ENCODE results near the gene NACAD.

NACAD gene

DNA sequence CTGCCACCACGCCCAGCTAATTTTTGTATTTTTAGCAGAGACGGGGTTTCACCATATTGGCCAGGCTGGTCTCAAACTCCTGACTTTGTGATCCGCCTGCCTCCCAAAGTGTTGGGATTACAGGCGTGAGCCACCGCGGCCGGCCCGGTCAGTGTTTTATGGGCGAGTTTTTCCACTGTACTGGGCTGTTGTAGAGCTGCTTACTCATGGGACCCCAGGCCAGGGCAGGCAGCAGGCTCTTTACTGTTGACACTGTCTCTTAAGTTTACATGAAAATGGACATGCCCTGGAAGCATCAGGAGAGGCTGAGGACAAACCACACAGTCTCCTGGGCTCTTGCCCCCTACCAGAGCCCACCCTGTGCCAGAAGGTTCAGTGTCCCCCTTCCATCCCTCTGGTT, 11.2 kb downstream of the NACAD start:
- no peak overlapping the region for H3K27ac ChIP-seq (ENCODE audit: low read length)
- no peak for ATAC-seq (ENCODE audit: insufficient read depth, low read depth)
- peaks cover 47% of the 10 kb centered on the region for H3K36me3 ChIP-seq (ENCODE audit: insufficient read depth, low read length)
- H3K9ac ChIP-seq (ENCODE audit: low read depth, low read length) = no peak overlapping the region
- no peaks in the 10 kb centered on the region for H3K79me2 ChIP-seq (ENCODE audit: insufficient read depth, low read length)
- TF ChIP-seq, protein P1, sequence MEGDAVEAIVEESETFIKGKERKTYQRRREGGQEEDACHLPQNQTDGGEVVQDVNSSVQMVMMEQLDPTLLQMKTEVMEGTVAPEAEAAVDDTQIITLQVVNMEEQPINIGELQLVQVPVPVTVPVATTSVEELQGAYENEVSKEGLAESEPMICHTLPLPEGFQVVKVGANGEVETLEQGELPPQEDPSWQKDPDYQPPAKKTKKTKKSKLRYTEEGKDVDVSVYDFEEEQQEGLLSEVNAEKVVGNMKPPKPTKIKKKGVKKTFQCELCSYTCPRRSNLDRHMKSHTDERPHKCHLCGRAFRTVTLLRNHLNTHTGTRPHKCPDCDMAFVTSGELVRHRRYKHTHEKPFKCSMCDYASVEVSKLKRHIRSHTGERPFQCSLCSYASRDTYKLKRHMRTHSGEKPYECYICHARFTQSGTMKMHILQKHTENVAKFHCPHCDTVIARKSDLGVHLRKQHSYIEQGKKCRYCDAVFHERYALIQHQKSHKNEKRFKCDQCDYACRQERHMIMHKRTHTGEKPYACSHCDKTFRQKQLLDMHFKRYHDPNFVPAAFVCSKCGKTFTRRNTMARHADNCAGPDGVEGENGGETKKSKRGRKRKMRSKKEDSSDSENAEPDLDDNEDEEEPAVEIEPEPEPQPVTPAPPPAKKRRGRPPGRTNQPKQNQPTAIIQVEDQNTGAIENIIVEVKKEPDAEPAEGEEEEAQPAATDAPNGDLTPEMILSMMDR (IDR thresholded peaks at IDR 0.05; ENCODE audit: borderline replicate concordance, extremely low read depth, low read length, poor library complexity, severe bottlenecking) = no peak
- no peak for TF ChIP-seq EZH2 (IDR thresholded peaks at IDR 0.05; ENCODE audit: borderline replicate concordance, low read depth, low read length, severe bottlenecking)
- H3K9me3 ChIP-seq (ENCODE audit: insufficient read depth, low read length, severe bottlenecking) = no peaks in the 10 kb centered on the region
- H3K4me1 ChIP-seq (ENCODE audit: insufficient read depth, low read length) = no peaks in the 10 kb centered on the region
- peaks cover 50% of the 10 kb centered on the region for H4K20me1 ChIP-seq (ENCODE audit: insufficient read depth, low read length)
- DNase-seq = no peak
- no peak overlapping the region for H3K4me2 ChIP-seq (ENCODE audit: insufficient read depth, low read length)
- no peak overlapping the region for H2AFZ ChIP-seq (ENCODE audit: low read depth, low read length)
- H3K27me3 ChIP-seq (ENCODE audit: insufficient read depth, low read length, poor library complexity) = no peaks in the 10 kb centered on the region
- no peak overlapping the region for H3K4me3 ChIP-seq (ENCODE audit: low read depth in 1 of 2, low read length in 2 of 2)

DNA sequence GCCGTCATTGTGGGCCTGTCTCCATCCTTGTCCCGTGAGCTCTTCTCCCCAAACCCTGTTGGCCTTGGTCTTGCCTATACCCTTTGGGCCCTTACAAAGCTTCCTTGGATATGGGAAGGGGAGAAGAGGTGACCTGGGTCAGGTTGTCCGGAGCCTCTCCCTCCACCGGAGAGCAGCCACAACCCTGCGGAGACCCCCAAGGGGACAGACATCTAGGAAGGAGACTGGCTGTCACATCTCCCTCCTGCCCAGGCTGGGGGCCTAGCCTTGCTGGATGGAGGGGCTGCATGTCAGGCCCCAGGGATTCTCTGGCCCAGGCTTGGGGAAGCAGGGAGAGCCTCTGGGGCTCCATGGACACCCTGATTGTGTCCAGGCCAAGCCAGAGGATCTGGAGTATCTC, 11.8 kb downstream of the NACAD start:
- Histone ChIP-seq H3K4me1 (ENCODE audit: insufficient read depth, low read length) (no peaks in the 10 kb centered on the region), H3K36me3 (ENCODE audit: insufficient read depth, low read length) (peaks cover 53% of the 10 kb centered on the region), H3K9me3 (ENCODE audit: insufficient read depth, low read length, severe bottlenecking) (no peaks in the 10 kb centered on the region), H3K79me2 (ENCODE audit: insufficient read depth, low read length) (peaks cover 2% of the 10 kb centered on the region; the same call in 1 of the 2 replicates), H4K20me1 (ENCODE audit: insufficient read depth, low read length) (peaks cover 56% of the 10 kb centered on the region), H3K27me3 (ENCODE audit: insufficient read depth, low read length, poor library complexity) (no peaks in the 10 kb centered on the region), H3K4me2 (ENCODE audit: insufficient read depth, low read length) (no peak overlapping the region), H2AFZ (ENCODE audit: low read depth, low read length) (no peak overlapping the region), H3K27ac (ENCODE audit: low read length) (no peak overlapping the region), H3K4me3 (ENCODE audit: low read depth in 1 of 2, low read length in 2 of 2) (no peak overlapping the region), H3K9ac (ENCODE audit: low read depth, low read length) (no peak overlapping the region)
- DNase-seq = no peak
- TF ChIP-seq, protein P1 (IDR thresholded peaks at IDR 0.05; ENCODE audit: borderline replicate concordance, extremely low read depth, low read length, poor library complexity, severe bottlenecking) = no peak
- no peak for TF ChIP-seq EZH2 (IDR thresholded peaks at IDR 0.05; ENCODE audit: borderline replicate concordance, low read depth, low read length, severe bottlenecking)
- ATAC-seq (ENCODE audit: insufficient read depth, low read depth) = no peak

DNA sequence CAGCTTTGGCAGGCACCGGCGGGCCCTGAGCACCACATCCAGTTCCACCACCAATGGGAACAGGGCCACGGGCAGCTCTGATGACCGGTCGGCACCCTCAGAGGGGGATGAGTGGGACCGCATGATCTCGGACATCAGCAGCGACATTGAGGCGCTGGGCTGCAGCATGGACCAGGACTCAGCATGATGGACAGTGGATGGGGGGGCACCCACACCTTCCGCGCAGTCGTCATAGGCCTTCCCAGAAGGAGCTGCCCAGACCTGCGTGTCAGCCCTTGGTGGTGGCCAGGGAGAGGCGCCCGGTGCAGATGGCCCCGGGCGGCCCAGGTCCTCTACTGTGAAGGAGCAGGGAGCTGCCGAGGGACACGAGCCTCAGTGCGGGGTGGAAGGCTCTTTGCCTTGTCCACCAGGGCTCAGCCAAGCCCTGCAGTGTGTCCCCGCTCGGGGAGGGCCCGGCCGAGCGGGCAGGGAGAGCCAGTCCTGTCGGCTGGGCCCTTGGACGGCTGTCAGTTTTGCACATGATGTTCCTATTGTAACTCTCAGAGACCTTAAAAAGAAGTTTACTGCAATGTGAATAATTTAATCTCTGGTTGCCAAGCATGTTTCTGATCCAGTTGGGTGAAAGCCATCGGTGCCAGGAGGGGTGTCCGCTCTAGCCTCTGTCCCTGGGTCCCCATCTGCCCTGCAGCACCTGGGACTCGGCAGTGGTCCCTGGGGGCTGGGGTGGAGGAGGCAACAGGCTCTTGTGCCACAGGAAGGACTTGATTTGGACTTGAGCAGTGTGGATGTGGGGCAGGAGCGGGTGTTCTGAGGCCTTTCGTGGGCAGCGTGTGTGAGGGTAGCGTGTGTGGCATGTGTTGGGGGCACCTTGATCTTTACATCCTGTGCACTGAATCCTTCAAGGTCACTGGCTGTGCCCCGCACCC, 12.6 kb downstream of the NACAD start:
- Histone ChIP-seq H3K27me3 (ENCODE audit: insufficient read depth, low read length, poor library complexity) (no peaks in the 10 kb centered on the region), H3K9me3 (ENCODE audit: insufficient read depth, low read length, severe bottlenecking) (no peaks in the 10 kb centered on the region), H2AFZ (ENCODE audit: low read depth, low read length) (no peak overlapping the region), H3K27ac (ENCODE audit: low read length) (no peak overlapping the region), H3K79me2 (ENCODE audit: insufficient read depth, low read length) (peaks cover 2% of the 10 kb centered on the region), H3K4me3 (ENCODE audit: low read depth in 1 of 2, low read length in 2 of 2) (no peak overlapping the region), H4K20me1 (ENCODE audit: insufficient read depth, low read length) (peaks cover 63% of the 10 kb centered on the region), H3K36me3 (ENCODE audit: insufficient read depth, low read length) (peaks cover 61% of the 10 kb centered on the region), H3K9ac (ENCODE audit: low read depth, low read length) (no peak overlapping the region), H3K4me2 (ENCODE audit: insufficient read depth, low read length) (no peak overlapping the region), H3K4me1 (ENCODE audit: insufficient read depth, low read length) (no peaks in the 10 kb centered on the region)
- TF ChIP-seq, protein P1 (IDR thresholded peaks at IDR 0.05; ENCODE audit: borderline replicate concordance, extremely low read depth, low read length, poor library complexity, severe bottlenecking) = no peak
- no peak for TF ChIP-seq EZH2 (IDR thresholded peaks at IDR 0.05; ENCODE audit: borderline replicate concordance, low read depth, low read length, severe bottlenecking)
- DNase-seq (no peak), ATAC-seq (ENCODE audit: insufficient read depth, low read depth) (no peak)
